Measurements from ENCODE around the gene GRIN3B.

The GRIN3B gene

GRCh38 chr19:961866-962620 is 38.2 kb upstream of the GRIN3B start:
- TF ChIP-seq, protein P1, sequence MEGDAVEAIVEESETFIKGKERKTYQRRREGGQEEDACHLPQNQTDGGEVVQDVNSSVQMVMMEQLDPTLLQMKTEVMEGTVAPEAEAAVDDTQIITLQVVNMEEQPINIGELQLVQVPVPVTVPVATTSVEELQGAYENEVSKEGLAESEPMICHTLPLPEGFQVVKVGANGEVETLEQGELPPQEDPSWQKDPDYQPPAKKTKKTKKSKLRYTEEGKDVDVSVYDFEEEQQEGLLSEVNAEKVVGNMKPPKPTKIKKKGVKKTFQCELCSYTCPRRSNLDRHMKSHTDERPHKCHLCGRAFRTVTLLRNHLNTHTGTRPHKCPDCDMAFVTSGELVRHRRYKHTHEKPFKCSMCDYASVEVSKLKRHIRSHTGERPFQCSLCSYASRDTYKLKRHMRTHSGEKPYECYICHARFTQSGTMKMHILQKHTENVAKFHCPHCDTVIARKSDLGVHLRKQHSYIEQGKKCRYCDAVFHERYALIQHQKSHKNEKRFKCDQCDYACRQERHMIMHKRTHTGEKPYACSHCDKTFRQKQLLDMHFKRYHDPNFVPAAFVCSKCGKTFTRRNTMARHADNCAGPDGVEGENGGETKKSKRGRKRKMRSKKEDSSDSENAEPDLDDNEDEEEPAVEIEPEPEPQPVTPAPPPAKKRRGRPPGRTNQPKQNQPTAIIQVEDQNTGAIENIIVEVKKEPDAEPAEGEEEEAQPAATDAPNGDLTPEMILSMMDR (IDR thresholded peaks at IDR 0.05; ENCODE audit: low read depth, low read length, missing control alignments): no peak
- no peak for DNase-seq (ENCODE audit: low read depth)
- H3K4me3 ChIP-seq (ENCODE audit: low read depth, low read length): no peak overlapping the region

DNA sequence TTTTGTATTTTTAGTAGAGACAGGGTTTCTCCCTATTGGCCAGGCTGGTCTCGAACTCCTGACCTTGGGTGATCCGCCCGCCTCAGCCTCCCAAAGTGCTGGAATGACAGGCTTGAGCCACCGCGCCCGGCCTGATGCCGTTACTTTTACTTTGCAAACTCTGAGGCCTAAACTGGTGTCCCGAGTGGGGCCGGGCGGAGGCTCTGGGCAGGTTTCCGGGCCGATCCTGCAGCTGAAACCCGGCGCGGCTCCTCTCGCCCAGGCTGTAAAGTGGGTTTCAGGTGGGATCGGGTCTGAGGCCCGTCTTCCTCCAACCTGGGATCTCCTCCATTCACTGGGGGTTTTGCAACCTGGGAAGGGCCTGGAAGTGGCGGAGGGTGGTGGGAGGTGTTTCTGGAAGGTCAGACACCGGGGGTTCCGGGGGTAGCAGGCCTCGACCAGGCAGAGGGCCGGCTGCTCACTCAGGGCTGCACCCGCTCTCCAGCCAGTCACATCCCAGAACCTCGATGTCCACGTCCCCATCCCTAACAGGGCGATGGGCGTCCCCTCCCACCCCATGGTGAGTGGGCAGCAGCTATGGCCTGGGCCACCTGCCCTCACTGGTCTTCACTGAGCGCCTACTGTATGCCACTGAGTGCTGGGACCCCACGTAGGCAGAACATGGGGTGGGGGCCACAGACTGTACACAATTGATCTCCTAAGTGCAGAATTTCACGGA is 37.4 kb upstream of the GRIN3B start:
- TF ChIP-seq, protein P1 (IDR thresholded peaks at IDR 0.05; ENCODE audit: low read depth, low read length, missing control alignments): no peak
- H3K4me3 ChIP-seq (ENCODE audit: low read depth, low read length): no peak overlapping the region
- DNase-seq (ENCODE audit: low read depth): no peak

GRCh38 chr19:963486-963951 is 36.7 kb upstream of the GRIN3B start:
- no peak for DNase-seq (ENCODE audit: low read depth)
- no peak overlapping the region for H3K4me3 ChIP-seq (ENCODE audit: low read depth, low read length)
- TF ChIP-seq, protein P1 (IDR thresholded peaks at IDR 0.05; ENCODE audit: low read depth, low read length, missing control alignments): no peak

DNA sequence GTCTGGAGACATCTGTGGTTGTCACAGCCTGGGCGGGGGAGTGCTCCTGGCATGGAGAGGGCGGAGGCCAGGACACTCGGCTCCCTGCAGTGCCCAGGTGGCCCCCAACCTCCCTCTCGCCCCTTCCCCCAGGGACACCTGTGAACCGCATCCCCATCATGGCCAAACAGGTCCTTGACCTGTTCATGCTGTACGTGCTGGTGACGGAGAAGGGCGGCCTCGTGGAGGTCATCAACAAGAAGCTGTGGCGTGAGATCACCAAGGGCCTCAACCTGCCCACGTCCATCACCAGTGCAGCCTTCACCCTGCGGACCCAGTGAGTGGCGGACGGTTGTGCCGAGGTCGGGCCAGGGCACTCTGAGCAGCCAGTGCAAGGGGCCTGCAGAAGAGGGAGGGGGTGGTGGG is 36.1 kb upstream of the GRIN3B start:
- TF ChIP-seq, protein P1 (IDR thresholded peaks at IDR 0.05; ENCODE audit: low read depth, low read length, missing control alignments): no peak
- no peak overlapping the region for H3K4me3 ChIP-seq (ENCODE audit: low read depth, low read length)
- DNase-seq (ENCODE audit: low read depth): no peak

- DNase-seq (ENCODE audit: low read depth): no peak
- TF ChIP-seq, protein P1 (IDR thresholded peaks at IDR 0.05; ENCODE audit: low read depth, low read length, missing control alignments): no peak
Observed at GRCh38 chr19:964761-965694, 35.2 kb upstream of the GRIN3B start.

GRCh38 chr19:966485-967088 is 33.6 kb upstream of the GRIN3B start:
- DNase-seq (ENCODE audit: low read depth): no peak
- no peak overlapping the region for H3K4me3 ChIP-seq (ENCODE audit: low read depth, low read length)
- TF ChIP-seq, protein P1 (IDR thresholded peaks at IDR 0.05; ENCODE audit: low read depth, low read length, missing control alignments): no peak

More at GRCh38 chr19:964761-965694, 35.2 kb upstream of the GRIN3B start:
- no peak overlapping the region for H3K4me3 ChIP-seq (ENCODE audit: low read depth, low read length)
